Heart left ventricle (tissue), 13 donors: ENCODE measurements around the gene OR12D2.

ENCODE experiments used
- CTCF ChIP-seq, 12 donors: fragments of 200-600 bp; sonication (generic) in 4 of 12; IDR thresholded peaks; one replicate each; pipeline versions ENCODE4 v1.5.0 to v1.8.0; 2018 to 2022; ENCODE audit warnings: antibody characterized with exemption in 12 of 12, mild to moderate bottlenecking in 5 of 12
- POLR2A ChIP-seq, 2 donors: fragments of 450-650 bp; IDR thresholded peaks; one replicate each; pipeline ENCODE4 v1.6.1; 2017; ENCODE audit warnings: antibody characterized with exemption in 2 of 2, mild to moderate bottlenecking in 2 of 2, moderate library complexity in 2 of 2
- donor health status: ischemic (EF 13 %, LVEDD 7.1; RV severe dilation, severe dysfunction).
- donor health status: DM: no; HTN: yes; CAD: no.
- donor health status: DM: no; HTN: no; CAD: no.
- donor health status: ischemic (EF 25% LVEDD 6.9; RV normal size, moderate dysfunction).
- donor health status: ischemic (EF 25% LVEDD 5.7; RV mildly dilated, moderate dysfunction).
- donor health status: ischemic (EF 35%, LVEDD 5.7; RV mildly dilated, moderate dysfunction).
- donor health status: nonischemic (EF 11% LVEDD 7.7; RV severe dilation, severe dysfunction).
- donor health status: DM: yes; HTN: yes; CAD: no.
- donor health status: PGD.
- donor health status: ischemic (EF 29% LVEDD 5.4; RV normal size, mild dysfunction).
- donor health status: nonischemic (EF 23%, LVEDD 6.1; RV moderate dilation, normal function).

DNA sequence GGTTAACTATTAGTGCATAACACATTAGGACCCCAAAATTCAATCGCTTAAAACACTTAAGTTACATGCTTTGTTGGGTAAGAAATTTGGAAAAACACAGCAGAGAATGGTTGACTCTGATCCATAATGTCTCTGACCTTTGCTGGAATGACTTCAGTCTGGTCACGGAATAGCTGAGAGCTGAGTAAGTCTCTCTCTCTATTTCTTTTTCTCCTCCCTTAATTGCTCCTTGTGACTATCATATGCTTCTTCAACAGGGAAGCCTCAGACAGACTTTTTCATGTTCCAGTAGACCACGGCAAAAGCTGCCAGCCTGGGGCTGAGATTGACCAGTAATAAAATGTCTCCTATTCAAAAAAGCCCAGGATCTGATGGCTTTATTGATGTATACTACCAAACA, 24.1 kb downstream of the OR12D2 start:
- TF ChIP-seq CTCF (IDR thresholded peaks at IDR 0.05) (no peak), POLR2A (IDR thresholded peaks at IDR 0.05) (no peak)
